OCI-LY7 (cell line): ENCODE measurements around the gene FNDC5.

Experiments
- EZH2phosphoT487 ChIP-seq: fragments of 200-600 bp; sonication (generic); IDR thresholded peaks from 2 replicates; pipeline ENCODE4 v1.6.1; 2018; ENCODE audit warnings: low read depth, borderline replicate concordance, mild to moderate bottlenecking, mixed run types, antibody characterized with exemption, low read length, moderate library complexity, mixed read lengths
- TF ChIP-seq, protein P1 (sequence below): fragments of 200-600 bp; sonication (generic); conservative IDR thresholded peaks from 2 replicates; pipeline ENCODE4 v1.5.1; 2014; ENCODE audit warnings: mild to moderate bottlenecking, antibody characterized with exemption, low read length, moderate library complexity, mixed read lengths

DNA sequence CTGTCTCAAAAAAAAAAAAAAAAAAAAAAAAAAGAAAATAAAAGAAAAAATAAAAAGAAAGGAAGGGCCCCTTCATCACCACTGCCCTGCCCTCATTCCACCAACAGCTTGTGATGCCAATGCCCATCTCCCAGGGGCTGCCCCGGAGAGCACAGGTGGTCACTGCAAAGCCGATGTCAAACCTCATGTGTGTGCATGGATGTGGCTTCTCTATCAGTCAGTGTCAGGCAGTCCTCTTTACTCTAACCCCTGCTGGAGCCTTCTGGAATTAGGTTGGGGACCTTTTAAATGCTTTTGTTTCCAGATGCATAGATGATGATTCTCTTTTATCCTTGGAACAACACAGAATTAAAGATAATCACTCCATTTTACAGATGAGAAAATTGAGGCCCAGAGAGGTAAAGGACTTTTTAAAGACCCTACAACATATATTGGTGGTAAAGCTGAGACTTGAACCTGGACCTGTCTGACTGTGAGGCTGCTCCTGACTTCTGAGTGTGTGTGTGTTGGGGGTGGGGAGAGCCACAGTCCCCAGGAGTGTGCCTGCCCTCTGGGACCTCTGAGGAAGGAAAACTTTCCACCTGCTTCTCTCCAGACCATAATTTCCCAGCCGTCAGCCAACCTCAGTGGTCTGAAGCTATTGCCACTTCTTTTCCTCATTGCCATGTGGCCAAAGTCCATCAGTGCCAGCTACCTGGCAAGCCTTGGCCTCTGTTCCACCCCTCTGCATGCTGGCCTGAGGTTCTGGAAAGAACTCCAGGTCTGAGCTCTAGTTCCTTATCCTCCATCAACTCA is 33.5 kb upstream of the FNDC5 start:
- TF ChIP-seq, protein P1, sequence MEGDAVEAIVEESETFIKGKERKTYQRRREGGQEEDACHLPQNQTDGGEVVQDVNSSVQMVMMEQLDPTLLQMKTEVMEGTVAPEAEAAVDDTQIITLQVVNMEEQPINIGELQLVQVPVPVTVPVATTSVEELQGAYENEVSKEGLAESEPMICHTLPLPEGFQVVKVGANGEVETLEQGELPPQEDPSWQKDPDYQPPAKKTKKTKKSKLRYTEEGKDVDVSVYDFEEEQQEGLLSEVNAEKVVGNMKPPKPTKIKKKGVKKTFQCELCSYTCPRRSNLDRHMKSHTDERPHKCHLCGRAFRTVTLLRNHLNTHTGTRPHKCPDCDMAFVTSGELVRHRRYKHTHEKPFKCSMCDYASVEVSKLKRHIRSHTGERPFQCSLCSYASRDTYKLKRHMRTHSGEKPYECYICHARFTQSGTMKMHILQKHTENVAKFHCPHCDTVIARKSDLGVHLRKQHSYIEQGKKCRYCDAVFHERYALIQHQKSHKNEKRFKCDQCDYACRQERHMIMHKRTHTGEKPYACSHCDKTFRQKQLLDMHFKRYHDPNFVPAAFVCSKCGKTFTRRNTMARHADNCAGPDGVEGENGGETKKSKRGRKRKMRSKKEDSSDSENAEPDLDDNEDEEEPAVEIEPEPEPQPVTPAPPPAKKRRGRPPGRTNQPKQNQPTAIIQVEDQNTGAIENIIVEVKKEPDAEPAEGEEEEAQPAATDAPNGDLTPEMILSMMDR, result no peak
- no peak for TF ChIP-seq EZH2phosphoT487
